Left lobe of liver (tissue), 1 donor: ENCODE measurements around the gene AXDND1. TPM values are rescaled to one million over a fixed set of nuclear protein-coding genes. Genes with fewer than 3 reads are reported as not detected.

ENCODE experiments used
- total RNA-seq: library from RNA; stranded (reverse); gene quantifications from one replicate; pipeline ENCODE4 v1.2.1, GENCODE V29; 2021
- donor health status: DM: no; HTN: yes; CAD: no.

AXDND1 gene
- total RNA-seq, 1 donor from 2014 or later = not detected

Other genes with a start within 250 kb of the AXDND1 start
- 4.5 TPM for gene ABL2, start 136.3 kb upstream of the AXDND1 start, total RNA-seq
- gene SOAT1, start 72.2 kb upstream of the AXDND1 start, total RNA-seq = 13.9 TPM
- not detected for gene NPHS2, start 210.0 kb downstream of the AXDND1 start, total RNA-seq
- not detected for gene TDRD5, start 225.9 kb downstream of the AXDND1 start, total RNA-seq